PC-3 (cell line): ENCODE data around the gene PEX5L. TPM values are rescaled to one million over a fixed set of nuclear protein-coding genes. Genes with fewer than 3 reads are reported as not detected.

Experiments
- ATAC-seq: fragments of 200-7000 bp; cut with Tn5 transposase; 2 replicates; pipeline ENCODE4 v1.9.1; 2020; ENCODE audit warnings: mild to moderate bottlenecking, moderate library complexity
- BruUV-seq: library from RNA; stranded (reverse); fragments of 400-500 nt; replicated peaks from 2 replicates; lab custom pipeline; 2021; lab: Mats Ljungman, UMichigan
- CTCF ChIA-PET: fragments of 300-600 bp; sonication (Branson Sonifier 250); formaldehyde crosslinking; loops from one replicate; lab custom pipeline; 2022; ENCODE audit warnings: antibody characterized with exemption; lab: Charles Lee
- POLR2A ChIA-PET: fragments of 300-600 bp; sonication (Branson Sonifier 250); formaldehyde crosslinking; loops from one replicate; lab custom pipeline; 2022; ENCODE audit warnings: antibody characterized with exemption; ENCODE audit not compliant: unreplicated experiment; lab: Charles Lee
- DNase-seq: peaks from one replicate; pipeline ENCODE4 v3.0.0-alpha.2; 2015
- H2AFZ ChIP-seq: fragments of 300-600 bp; sonication (generic); 2 replicates; pipeline ENCODE4 v1.6.0; 2016; ENCODE audit warnings: antibody characterized with exemption, low read length
- H3F3A ChIP-seq: fragments of 300-600 bp; sonication (generic); one replicate; pipeline ENCODE4 v1.6.0; 2017; ENCODE audit warnings: antibody characterized with exemption, low read length, control low read depth, mild to moderate bottlenecking; ENCODE audit not compliant: unreplicated experiment
- H3K27ac ChIP-seq: fragments of 300-600 bp; sonication (generic); 2 replicates; pipeline ENCODE4 v1.5.1; 2016; ENCODE audit warnings: mild to moderate bottlenecking, low read length
- H3K27me3 ChIP-seq: fragments of 300-600 bp; sonication (generic); 2 replicates; pipeline ENCODE4 v1.6.1; 2016; ENCODE audit warnings: low read length, mixed read lengths
- H3K36me3 ChIP-seq: fragments of 300-600 bp; sonication (generic); 2 replicates; pipeline ENCODE4 v1.6.1; 2016; ENCODE audit warnings: low read depth, mixed run types, low read length, mixed read lengths
- H3K4me1 ChIP-seq: fragments of 300-600 bp; sonication (generic); 2 replicates; pipeline ENCODE4 v1.5.1; 2016; ENCODE audit warnings: low read length; ENCODE audit not compliant: insufficient read depth
- H3K4me2 ChIP-seq: fragments of 300-600 bp; sonication (generic); 2 replicates; pipeline ENCODE4 v1.6.0; 2016; ENCODE audit warnings: low read length
- H3K4me3 ChIP-seq: fragments of 300-600 bp; sonication (generic); 2 replicates; pipeline ENCODE4 v1.5.1; 2016; ENCODE audit warnings: mild to moderate bottlenecking, low read length, mixed read lengths
- H3K79me2 ChIP-seq: fragments of 300-600 bp; sonication (generic); 2 replicates; pipeline ENCODE4 v1.6.1; 2017; ENCODE audit warnings: low read length, mixed read lengths
- H3K9ac ChIP-seq: fragments of 300-600 bp; sonication (generic); 2 replicates; pipeline ENCODE4 v1.6.0; 2016; ENCODE audit warnings: mild to moderate bottlenecking, low read length
- H3K9me2 ChIP-seq: fragments of 300-600 bp; sonication (generic); replicated peaks from 2 replicates; pipeline ENCODE4 v1.6.1; 2016; ENCODE audit warnings: mixed run types, low read length, mixed read lengths
- H3K9me3 ChIP-seq: fragments of 300-600 bp; sonication (generic); 2 replicates; pipeline ENCODE4 v1.6.1; 2016; ENCODE audit warnings: low read length, mixed read lengths
- H4K20me1 ChIP-seq: fragments of 300-600 bp; sonication (generic); 2 replicates; pipeline ENCODE4 v1.6.1; 2016; ENCODE audit warnings: low read length, mixed read lengths
- EZH2 ChIP-seq: fragments of 300-600 bp; sonication (generic); IDR thresholded peaks from one replicate; pipeline ENCODE4 v1.6.1; 2017; ENCODE audit warnings: antibody characterized with exemption, mild to moderate bottlenecking, low read length; ENCODE audit not compliant: unreplicated experiment
- EZH2phosphoT487 ChIP-seq: fragments of 300-600 bp; sonication (generic); IDR thresholded peaks from 2 replicates; pipeline ENCODE4 v1.6.1; 2018; ENCODE audit warnings: mild to moderate bottlenecking, antibody characterized with exemption, low read length, borderline replicate concordance
- intact Hi-C: fragments of 100-400 bp; cut with micrococcal nuclease; formaldehyde crosslinking; loops from 2 replicates; pipeline ENCODE4 v1.9.0; 2023
- total RNA-seq: library from RNA; depleted of rRNA; stranded (reverse); fragments of >200 nt; gene quantifications from 2 replicates; pipeline ENCODE4 v1.2.3, GENCODE V29; 2014
- TF ChIP-seq, protein P1 (sequence below): fragments of 300-600 bp; sonication (generic); conservative IDR thresholded peaks from 2 replicates; pipeline ENCODE4 v1.5.1; 2017; ENCODE audit warnings: antibody characterized with exemption, low read depth, mild to moderate bottlenecking, low read length

Gene PEX5L
- total RNA-seq, 1 experiment from 2014 or later = 0.69 TPM

DNA sequence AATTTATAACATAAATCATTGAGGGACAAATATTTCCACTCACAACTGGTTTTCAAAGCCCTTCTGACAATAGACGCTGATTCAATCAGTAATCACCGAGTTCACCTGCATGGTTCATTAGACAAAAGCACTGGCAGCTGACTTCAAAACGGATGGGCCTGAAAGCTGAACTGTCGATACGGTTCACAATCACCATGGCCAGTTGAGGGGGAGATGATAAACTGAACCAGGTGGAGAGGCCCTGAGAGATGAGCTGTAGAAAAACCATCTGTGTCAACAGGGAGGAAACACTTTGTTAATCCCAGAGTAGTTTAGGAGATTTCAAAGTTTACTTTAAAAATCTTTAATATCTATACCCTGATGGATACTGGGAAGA lies 75.0 kb downstream of the PEX5L start:
- H3K4me1 ChIP-seq = peaks cover 11% of the 10 kb centered on the region; the same call in 1 of the 2 replicates
- TF ChIP-seq, protein P1, sequence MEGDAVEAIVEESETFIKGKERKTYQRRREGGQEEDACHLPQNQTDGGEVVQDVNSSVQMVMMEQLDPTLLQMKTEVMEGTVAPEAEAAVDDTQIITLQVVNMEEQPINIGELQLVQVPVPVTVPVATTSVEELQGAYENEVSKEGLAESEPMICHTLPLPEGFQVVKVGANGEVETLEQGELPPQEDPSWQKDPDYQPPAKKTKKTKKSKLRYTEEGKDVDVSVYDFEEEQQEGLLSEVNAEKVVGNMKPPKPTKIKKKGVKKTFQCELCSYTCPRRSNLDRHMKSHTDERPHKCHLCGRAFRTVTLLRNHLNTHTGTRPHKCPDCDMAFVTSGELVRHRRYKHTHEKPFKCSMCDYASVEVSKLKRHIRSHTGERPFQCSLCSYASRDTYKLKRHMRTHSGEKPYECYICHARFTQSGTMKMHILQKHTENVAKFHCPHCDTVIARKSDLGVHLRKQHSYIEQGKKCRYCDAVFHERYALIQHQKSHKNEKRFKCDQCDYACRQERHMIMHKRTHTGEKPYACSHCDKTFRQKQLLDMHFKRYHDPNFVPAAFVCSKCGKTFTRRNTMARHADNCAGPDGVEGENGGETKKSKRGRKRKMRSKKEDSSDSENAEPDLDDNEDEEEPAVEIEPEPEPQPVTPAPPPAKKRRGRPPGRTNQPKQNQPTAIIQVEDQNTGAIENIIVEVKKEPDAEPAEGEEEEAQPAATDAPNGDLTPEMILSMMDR = no peak
- TF ChIP-seq EZH2 = no peak
- TF ChIP-seq EZH2phosphoT487 = no peak
- no peaks in the 10 kb centered on the region for H3F3A ChIP-seq
- H3K27me3 ChIP-seq = no peaks in the 10 kb centered on the region
- H4K20me1 ChIP-seq = no peaks in the 10 kb centered on the region
- ChIA-PET POLR2A (no interaction called here), CTCF (no interaction called here)
- intact Hi-C loops = no loop called here
- no peak overlapping the region for H3K9ac ChIP-seq
- H3K9me3 ChIP-seq = no peaks in the 10 kb centered on the region
- no peak overlapping the region for H3K4me3 ChIP-seq
- no peaks in the 10 kb centered on the region for H3K36me3 ChIP-seq
- H3K4me2 ChIP-seq = no peak overlapping the region
- no TSS peak for BruUV-seq
- DNase-seq (no peak), ATAC-seq (no peak)
- no peak overlapping the region for H3K27ac ChIP-seq
- no peaks in the 10 kb centered on the region for H3K79me2 ChIP-seq
- no peak overlapping the region for H2AFZ ChIP-seq
- no peaks in the 10 kb centered on the region for H3K9me2 ChIP-seq

DNA sequence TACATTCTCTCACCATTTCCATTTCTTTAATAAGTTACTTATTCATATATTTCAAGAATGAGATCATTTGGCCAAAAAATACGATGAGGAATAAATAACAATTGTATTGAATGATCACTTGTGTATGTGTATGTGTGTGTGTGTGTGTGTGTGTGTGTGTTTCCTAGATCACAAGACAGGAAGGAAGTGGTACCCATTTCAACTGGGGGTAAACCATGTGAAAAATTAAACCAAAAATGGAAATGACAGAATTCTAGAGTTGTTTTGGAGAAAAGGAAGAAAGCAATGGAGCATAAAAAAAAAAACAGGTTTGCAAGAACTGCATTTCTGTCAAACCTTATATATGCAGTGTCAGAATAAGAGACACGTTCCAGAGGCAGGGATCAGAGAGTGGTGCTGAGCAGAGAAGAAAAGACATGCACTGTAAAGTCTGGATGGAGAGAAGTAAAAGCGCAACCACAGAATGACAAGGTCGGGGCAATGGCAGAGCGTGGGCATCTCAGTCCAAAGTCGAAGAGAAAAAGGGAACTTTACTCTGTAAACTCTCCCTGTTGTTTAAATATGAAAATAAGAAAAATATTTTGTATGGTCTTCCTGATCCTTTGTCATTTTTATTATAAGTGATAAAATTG lies 75.5 kb downstream of the PEX5L start:
- Histone ChIP-seq H3K9me2 (no peaks in the 10 kb centered on the region), H3K27me3 (no peaks in the 10 kb centered on the region), H3K27ac (no peak overlapping the region), H3K36me3 (no peaks in the 10 kb centered on the region), H3K4me3 (no peak overlapping the region), H3K9me3 (no peaks in the 10 kb centered on the region), H3K4me1 (peaks cover 11% of the 10 kb centered on the region; the same call in 1 of the 2 replicates), H3K79me2 (no peaks in the 10 kb centered on the region), H4K20me1 (no peaks in the 10 kb centered on the region), H3K4me2 (no peak overlapping the region), H3K9ac (no peak overlapping the region), H2AFZ (no peak overlapping the region), H3F3A (no peaks in the 10 kb centered on the region)
- BruUV-seq = no TSS peak
- intact Hi-C loops = no loop called here
- ATAC-seq (no peak), DNase-seq (no peak)
- POLR2A ChIA-PET = no interaction called here
- TF ChIP-seq, protein P1 = no peak
- TF ChIP-seq EZH2phosphoT487 (no peak), EZH2 (no peak)
- CTCF ChIA-PET = no interaction called here

DNA sequence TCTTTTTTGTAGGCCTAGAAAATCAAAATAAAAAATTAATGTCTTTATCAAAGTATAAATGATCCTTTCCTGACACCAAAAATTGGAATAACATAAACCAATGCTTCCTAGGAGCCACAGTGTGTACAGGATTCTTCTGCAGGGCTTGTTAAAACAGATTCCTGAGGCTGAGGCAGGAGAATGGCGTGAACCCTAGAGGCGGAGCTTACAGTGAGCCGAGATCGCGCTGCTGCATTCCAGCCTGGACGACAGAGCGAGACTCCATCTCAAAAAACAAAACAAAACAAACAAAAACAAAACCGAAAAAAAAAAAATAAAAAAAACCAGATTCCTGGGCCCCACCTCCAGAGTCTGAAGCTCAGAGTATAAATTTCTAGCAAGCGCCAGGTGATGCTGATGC lies 78.0 kb downstream of the PEX5L start:
- no peak overlapping the region for H3K27ac ChIP-seq
- no peak overlapping the region for H2AFZ ChIP-seq
- H4K20me1 ChIP-seq = no peaks in the 10 kb centered on the region
- no peak overlapping the region for H3K9ac ChIP-seq
- no TSS peak for BruUV-seq
- CTCF ChIA-PET = no interaction called here
- no peaks in the 10 kb centered on the region for H3K9me2 ChIP-seq
- no peaks in the 10 kb centered on the region for H3F3A ChIP-seq
- no peak for ATAC-seq
- no peak for DNase-seq
- H3K9me3 ChIP-seq = no peaks in the 10 kb centered on the region
- no peak for TF ChIP-seq EZH2phosphoT487
- TF ChIP-seq, protein P1 = no peak
- TF ChIP-seq EZH2 = no peak
- H3K4me1 ChIP-seq = peaks cover 11% of the 10 kb centered on the region; the same call in 1 of the 2 replicates
- intact Hi-C loops = no loop called here
- H3K4me3 ChIP-seq = no peak overlapping the region
- no peak overlapping the region for H3K4me2 ChIP-seq
- H3K79me2 ChIP-seq = no peaks in the 10 kb centered on the region
- no peaks in the 10 kb centered on the region for H3K27me3 ChIP-seq
- no peaks in the 10 kb centered on the region for H3K36me3 ChIP-seq
- POLR2A ChIA-PET = no interaction called here
